ENCODE measurements around the gene RASSF4.

Gene RASSF4

GRCh38 chr10:44988957-44989585, 29.5 kb downstream of the RASSF4 start:
- no peak for DNase-seq (ENCODE audit: low read depth in 2 of 2)

DNA sequence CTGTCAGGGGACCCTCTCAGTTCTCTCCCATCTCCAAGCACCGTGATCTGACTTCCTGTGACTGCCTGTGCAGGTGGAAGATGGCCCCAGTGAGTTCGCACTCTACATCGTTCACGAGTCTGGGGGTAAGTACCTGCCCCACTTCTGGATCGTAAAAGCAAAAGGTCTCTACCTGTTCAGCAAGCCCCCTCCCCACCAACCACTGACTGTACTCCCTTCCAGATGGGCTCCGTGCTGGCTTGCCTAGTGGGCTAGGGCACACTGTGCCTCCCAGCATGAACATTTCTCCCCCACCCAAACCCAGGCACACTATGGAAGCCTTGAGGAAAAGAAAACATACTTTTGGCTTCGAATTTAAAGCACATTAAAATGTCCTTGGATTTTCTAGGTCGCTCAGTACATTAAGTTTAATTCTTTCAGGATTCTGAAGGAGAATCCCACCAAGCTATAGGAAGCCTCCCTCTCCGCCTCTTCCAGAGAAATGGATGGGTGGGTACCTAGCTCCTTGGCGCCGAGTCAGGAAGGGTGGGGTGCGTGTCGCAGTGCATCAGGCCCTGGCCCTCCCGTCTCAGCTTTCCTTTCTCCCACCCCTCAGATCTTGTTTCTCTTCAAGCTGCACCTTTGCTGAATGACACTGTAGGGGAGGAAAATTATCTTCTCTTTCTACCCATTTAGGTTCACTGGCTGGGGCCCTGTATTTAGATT, 30.1 kb downstream of the RASSF4 start:
- DNase-seq (ENCODE audit: low read depth in 2 of 2), result no peak

DNA sequence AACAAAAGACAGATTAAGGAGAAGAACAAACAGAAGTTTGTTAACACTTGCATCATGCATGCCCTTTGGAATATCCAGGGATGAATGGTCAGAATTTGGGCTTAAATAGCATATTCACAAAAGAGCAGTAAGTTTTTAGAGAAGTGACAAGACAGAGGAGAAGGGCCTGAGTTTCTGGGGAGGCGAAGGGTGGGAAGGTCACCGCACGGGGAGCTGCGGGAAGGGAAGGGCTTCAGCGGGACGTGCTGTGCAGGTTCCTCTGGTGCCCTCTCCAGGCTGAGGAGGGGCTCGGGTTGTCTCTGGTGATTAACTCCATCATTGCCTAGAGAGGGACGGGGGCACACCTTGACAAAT, 30.7 kb downstream of the RASSF4 start:
- no peak for DNase-seq (ENCODE audit: low read depth in 2 of 2)

DNA sequence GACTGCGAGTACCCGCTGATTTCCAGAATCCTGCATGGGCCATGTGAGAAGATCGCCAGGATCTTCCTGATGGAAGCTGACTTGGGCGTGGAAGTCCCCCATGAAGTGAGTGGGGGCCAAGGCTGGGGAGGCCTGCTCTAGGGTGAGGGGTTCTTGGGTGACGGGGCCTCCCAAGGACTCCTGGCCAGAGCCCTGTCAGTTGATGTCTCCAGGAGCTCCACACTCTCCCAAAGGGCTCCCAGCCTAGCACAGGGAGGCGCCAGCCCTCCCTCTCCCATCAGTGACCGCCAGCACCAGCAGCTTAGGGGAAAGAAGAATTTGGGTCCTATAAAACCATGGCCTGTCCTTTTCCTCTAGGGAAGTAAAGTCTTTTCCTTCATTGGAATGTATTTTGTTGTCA, 31.4 kb downstream of the RASSF4 start:
- no peak for DNase-seq (ENCODE audit: low read depth in 2 of 2)

DNA sequence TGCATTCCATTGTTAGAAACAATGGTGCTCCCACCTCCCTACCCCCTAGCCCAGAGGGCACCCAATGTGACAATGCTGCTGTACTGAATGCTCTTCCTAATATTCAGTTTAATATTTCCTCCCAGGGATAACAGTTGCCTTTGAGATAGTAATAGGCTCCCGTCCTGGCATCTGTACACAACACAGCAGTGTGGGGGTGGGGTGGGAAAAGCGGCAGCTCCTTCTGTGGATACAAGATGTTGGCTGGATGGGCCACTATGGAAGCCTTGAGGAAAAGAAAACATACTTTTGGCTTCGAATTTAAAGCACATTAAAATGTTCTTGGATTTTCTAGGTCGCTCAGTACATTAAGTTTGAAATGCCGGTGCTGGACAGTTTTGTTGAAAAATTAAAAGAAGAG, 32.0 kb downstream of the RASSF4 start:
- no peak for DNase-seq (ENCODE audit: low read depth in 2 of 2)

- no peak for DNase-seq (ENCODE audit: low read depth in 2 of 2)
These were observed 32.6 kb downstream of the RASSF4 start for GRCh38 chr10:44992070-44992731.

DNA sequence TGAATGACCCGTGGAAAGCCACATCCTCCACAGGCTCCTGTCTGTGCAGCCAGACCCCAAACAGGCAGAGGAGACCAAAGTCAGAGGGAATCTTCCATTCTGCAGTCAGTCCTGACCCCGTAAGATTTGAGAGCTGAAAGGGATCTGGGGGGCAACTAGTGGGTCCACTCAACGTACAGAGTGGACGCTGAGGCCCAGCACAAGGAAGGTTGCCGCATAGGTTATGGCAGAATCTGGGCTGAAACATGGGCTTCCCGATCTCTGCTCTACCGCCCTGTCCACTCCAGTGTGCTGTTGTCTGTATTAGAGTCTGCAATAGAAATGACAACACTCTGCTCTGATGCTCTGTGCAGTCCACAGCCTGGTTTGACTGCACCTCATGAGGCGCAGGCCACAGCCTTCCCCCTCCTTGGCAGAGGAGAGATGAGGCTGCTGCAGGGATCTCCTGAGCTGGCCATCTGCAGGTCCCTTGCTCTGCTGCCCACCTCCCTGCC, 33.2 kb downstream of the RASSF4 start:
- no peak for DNase-seq (ENCODE audit: low read depth in 2 of 2)

GRCh38 chr10:44993226-44993921, 33.8 kb downstream of the RASSF4 start:
- DNase-seq (ENCODE audit: low read depth in 2 of 2), result no peak

GRCh38 chr10:44993922-44994751, 34.5 kb downstream of the RASSF4 start:
- no peak for DNase-seq (ENCODE audit: low read depth in 2 of 2)

- no peak for DNase-seq (ENCODE audit: low read depth in 2 of 2)
These were observed 35.3 kb downstream of the RASSF4 start for GRCh38 chr10:44994752-44995530.

- no peak for DNase-seq (ENCODE audit: low read depth in 2 of 2)
These were observed 35.9 kb downstream of the RASSF4 start for GRCh38 chr10:44995581-44995913.

DNA sequence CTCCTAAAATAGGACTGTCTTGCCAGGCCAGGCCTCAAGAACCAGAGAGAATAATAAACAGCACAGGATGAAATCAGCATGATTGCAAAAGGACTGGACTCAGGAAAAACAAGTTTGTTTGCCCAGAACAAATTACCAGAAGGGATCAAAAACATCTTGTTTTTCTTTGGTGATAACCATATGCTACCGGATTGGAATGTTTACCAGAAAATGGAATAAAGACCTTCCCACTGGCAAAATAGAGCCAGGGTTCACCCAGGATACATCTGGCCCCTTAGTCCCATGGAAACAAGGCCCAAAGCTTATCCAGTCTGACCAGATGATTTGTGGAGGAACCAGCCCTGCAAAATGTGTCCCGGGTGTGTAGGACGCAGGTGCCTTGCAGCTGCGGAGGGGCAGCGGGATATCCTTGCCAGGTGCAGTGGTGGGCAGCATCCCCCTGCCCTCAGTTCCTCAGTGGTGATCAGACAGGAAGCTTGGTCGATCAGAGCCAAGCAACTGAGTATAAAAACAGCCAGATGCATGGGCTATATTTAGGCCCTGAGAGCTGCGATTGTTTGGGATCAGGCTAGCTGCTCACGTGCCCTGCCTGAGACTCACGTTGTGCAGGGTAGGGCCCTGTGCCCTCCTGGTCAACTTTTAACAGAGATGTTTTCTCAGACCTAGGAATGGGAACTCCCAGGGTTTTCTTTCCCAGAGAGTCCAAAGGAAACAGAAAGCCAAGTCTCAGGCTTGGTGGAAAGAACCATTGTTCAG, 36.5 kb downstream of the RASSF4 start:
- DNase-seq (ENCODE audit: low read depth in 2 of 2), result no peak

GRCh38 chr10:44997105-44997748, 37.6 kb downstream of the RASSF4 start:
- no peak for DNase-seq (ENCODE audit: low read depth in 2 of 2)

- no peak for DNase-seq (ENCODE audit: low read depth in 2 of 2)
These were observed 38.6 kb downstream of the RASSF4 start for GRCh38 chr10:44998146-44998631.

DNA sequence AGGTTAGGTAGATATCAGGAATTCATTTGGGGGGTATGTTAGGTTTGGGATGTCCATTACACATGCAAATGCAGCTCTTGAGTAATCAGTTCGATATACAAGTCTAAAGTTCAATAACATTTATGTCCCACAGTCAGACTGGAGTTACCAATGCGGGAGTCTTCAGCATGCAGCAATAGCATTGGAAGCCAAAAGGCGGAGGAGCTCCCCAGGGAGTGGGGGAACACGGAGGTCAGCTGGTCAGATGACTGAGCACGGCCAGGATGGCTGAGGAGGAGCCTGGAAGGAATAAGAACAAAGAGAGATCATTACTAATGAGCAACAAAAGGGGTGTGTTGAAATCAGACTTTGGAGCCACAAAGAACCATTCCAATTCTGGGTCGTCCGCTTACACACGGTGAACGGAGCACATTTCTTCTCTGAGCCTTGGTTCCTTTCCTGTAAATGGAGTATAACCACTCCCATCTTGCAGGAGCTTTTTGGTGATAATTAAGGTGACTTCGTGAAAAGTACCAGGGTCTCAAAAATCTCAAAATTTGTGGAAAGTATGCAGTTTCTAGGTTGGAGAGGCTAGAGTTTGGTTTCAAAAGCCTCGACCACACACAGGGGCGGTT, 40.6 kb downstream of the RASSF4 start:
- no peak for DNase-seq (ENCODE audit: low read depth in 2 of 2)

GRCh38 chr10:45000752-45001380, 41.3 kb downstream of the RASSF4 start, which contains the start of gene ZNF22:
Gene ZNF22 (plus strand): TSS chr10:45000923. CDS start chr10:45003369, 2,446 bp downstream.
- peak; percentile 51 to 58 for DNase-seq (ENCODE audit: low read depth in 2 of 2)

GRCh38 chr10:45001381-45002148, 42.0 kb downstream of the RASSF4 start:
- DNase-seq (ENCODE audit: low read depth in 2 of 2), result peak; percentile 11 to 21

All from stimulated activated CD8-positive, alpha-beta memory T cell treated with anti-CD3 and anti-CD28 coated beads, Interleukin-7, amount 100 ng/mL, for 1 hour (primary cell).